Activated CD8-positive, alpha-beta memory T cell treated with anti-CD3 and anti-CD28 coated beads for 36 hours (primary cell): Measurements from ENCODE around the gene CAMKV. TPM values are rescaled to one million over a fixed set of nuclear protein-coding genes. Genes with fewer than 3 reads are reported as not detected.
"Not testable (repeated sequence)": the region's sequence is repeated elsewhere in the genome, so short reads cannot be mapped to it uniquely, and the experiment has no call there.

Source experiments
- CTCF ChIA-PET: fragments of 350-600 bp; sonication (Branson Sonifier 250); formaldehyde crosslinking; loops from one replicate; lab custom pipeline; 2021; ENCODE audit warnings: antibody characterized with exemption; lab: Charles Lee
- POLR2A ChIA-PET: fragments of 350-600 bp; sonication (Branson Sonifier 250); formaldehyde crosslinking; loops from one replicate; lab custom pipeline; 2021; ENCODE audit warnings: antibody characterized with exemption; lab: Charles Lee
- total RNA-seq, 2 experiments: library from RNA; stranded (reverse); gene quantifications; one replicate each; pipeline ENCODE4 v1.2.3, GENCODE V29; 2021

CAMKV gene
- total RNA-seq: 1 to 10 TPM in 1 of 2 experiments, under 1 TPM in 1; 0.96 to 1.8 TPM

GRCh38 chr3:49869525-49870126, at the start of gene CAMKV:
Gene CAMKV, minus strand, starts transcription at chr3:49869906. Its CDS starts 7,518 bp downstream, at chr3:49862388.
- ChIA-PET CTCF (interaction anchor here (0.9 kb wide), 1 partner anchor 72 kb away, joined by 3 read pairs; no protein-coding TSS in a partner anchor), POLR2A (no interaction called here)

- POLR2A ChIA-PET: interaction anchor here (0.5 kb wide), 1 partner anchor 103 kb away, joined by 6 read pairs; no protein-coding TSS in a partner anchor
- CTCF ChIA-PET: not testable (repeated sequence)
Observed at GRCh38 chr3:49917806-49918590, 48.3 kb upstream of the CAMKV start.

- CTCF ChIA-PET: no interaction called here
- POLR2A ChIA-PET: no interaction called here
Observed at GRCh38 chr3:49916686-49917085, 47.0 kb upstream of the CAMKV start.

- POLR2A ChIA-PET: no interaction called here
- CTCF ChIA-PET: interaction anchor here (0.6 kb wide), 1 partner anchor 32 kb away, joined by 3 read pairs; no protein-coding TSS in a partner anchor
Observed at GRCh38 chr3:49914906-49915305, 45.2 kb upstream of the CAMKV start.

GRCh38 chr3:49912881-49913281, 43.2 kb upstream of the CAMKV start:
- POLR2A ChIA-PET: interaction anchor here (0.6 kb wide), 1 partner anchor 16 kb away, joined by 3 read pairs; no protein-coding TSS in a partner anchor
- CTCF ChIA-PET: interaction anchor here (0.9 to 1.2 kb wide), 2 partner anchors 15 to 110 kb away, joined by 3 read pairs; partner anchors contain the start of gene INKA1

- POLR2A ChIA-PET: no interaction called here
- CTCF ChIA-PET: interaction anchor here (0.5 kb wide), 1 partner anchor 1914 kb away, joined by 4 read pairs; no protein-coding TSS in a partner anchor
Observed at GRCh38 chr3:49911611-49912010, 41.9 kb upstream of the CAMKV start.

- CTCF ChIA-PET: interaction anchor here (0.5 kb wide), 1 partner anchor 1914 kb away, joined by 4 read pairs; no protein-coding TSS in a partner anchor
Observed at GRCh38 chr3:49911124-49911420, 41.4 kb upstream of the CAMKV start.

GRCh38 chr3:49910409-49911123, 40.9 kb upstream of the CAMKV start:
- CTCF ChIA-PET: no interaction called here
- POLR2A ChIA-PET: interaction anchor here (0.6 kb wide), 1 partner anchor 22 kb away, joined by 3 read pairs; no protein-coding TSS in a partner anchor

More at GRCh38 chr3:49911124-49911420, 41.4 kb upstream of the CAMKV start:
- POLR2A ChIA-PET: interaction anchor here (0.6 kb wide), 1 partner anchor 22 kb away, joined by 3 read pairs; no protein-coding TSS in a partner anchor

GRCh38 chr3:49908373-49909199, 38.9 kb upstream of the CAMKV start:
- ChIA-PET CTCF (interaction anchor here (1.3 kb wide), 1 partner anchor 19 kb away, joined by 3 read pairs; no protein-coding TSS in a partner anchor), POLR2A (interaction anchor here (0.7 kb wide), 1 partner anchor 12 kb away, joined by 4 read pairs; no protein-coding TSS in a partner anchor)

GRCh38 chr3:49906073-49906743, 36.5 kb upstream of the CAMKV start:
- POLR2A ChIA-PET: no interaction called here
- CTCF ChIA-PET: interaction anchor here (0.6 to 2.0 kb wide), 7 partner anchors 11 to 366 kb away, joined by 3 to 7 read pairs (median 4); partner anchors contain the start of gene INKA1

- POLR2A ChIA-PET: not testable (repeated sequence)
Observed at GRCh38 chr3:49904448-49904847, 34.7 kb upstream of the CAMKV start.

GRCh38 chr3:49903451-49904424, 34.0 kb upstream of the CAMKV start, which contains the start of gene MST1R:
Gene MST1R, minus strand, starts transcription at chr3:49903873. Its CDS starts 264 bp downstream, at chr3:49903609.
- CTCF ChIA-PET: interaction anchor here (1.0 to 2.0 kb wide), 4 partner anchors 8 to 65 kb away, joined by 3 to 5 read pairs (median 4); partner anchors contain the start of gene MON1A
- POLR2A ChIA-PET: no interaction called here

More at GRCh38 chr3:49904448-49904847, 34.7 kb upstream of the CAMKV start:
- CTCF ChIA-PET: interaction anchor here (1.0 to 2.0 kb wide), 5 partner anchors 9 to 101 kb away, joined by 3 to 5 read pairs (median 4); partner anchors contain the start of genes INKA1 and MON1A

- ChIA-PET CTCF (interaction anchor here (0.6 to 1.8 kb wide), 2 partner anchors 61 to 65 kb away, joined by 4 to 5 read pairs; no protein-coding TSS in a partner anchor), POLR2A (no interaction called here)
Observed at GRCh38 chr3:49902511-49903345, 33.0 kb upstream of the CAMKV start.

GRCh38 chr3:49901366-49902339, 31.9 kb upstream of the CAMKV start:
- ChIA-PET CTCF (interaction anchor here (0.6 to 1.5 kb wide), 2 partner anchors 63 to 64 kb away, joined by 4 to 5 read pairs; no protein-coding TSS in a partner anchor), POLR2A (no interaction called here)
